NCI-H2107 treated with DMSO at 0.1 percent for 48 hours (cell line): Measurements from ENCODE around the gene ZNF565.
"Not testable (repeated sequence)": the region's sequence is repeated elsewhere in the genome, so short reads cannot be mapped to it uniquely, and the experiment has no call there.

Experiments
- DNase-seq: peaks from one replicate; lab custom pipeline; 2025; ENCODE audit not compliant: unreplicated experiment; lab: John Stamatoyannopoulos, UW

Gene ZNF565

GRCh38 chr19:36214386-36215275 is at the start of gene ZNF565, which contains the start of gene ZNF146:
Gene ZNF565, minus strand, starts transcription at chr19:36214665. Its CDS starts 12,680 bp downstream, at chr19:36201985.
Gene ZNF146, plus strand, starts transcription at chr19:36215106. Its CDS starts 21,335 bp downstream, at chr19:36236441.
- DNase-seq, result peak; percentile 95

GRCh38 chr19:36259211-36259610 is 44.7 kb upstream of the ZNF565 start:
- DNase-seq, result no peak

- no peak for DNase-seq
Observed at GRCh38 chr19:36258028-36258875, 43.8 kb upstream of the ZNF565 start.

- DNase-seq, result no peak
Observed at GRCh38 chr19:36257520-36257876, 43.0 kb upstream of the ZNF565 start.

GRCh38 chr19:36256853-36257519 is 42.5 kb upstream of the ZNF565 start:
- DNase-seq, result no peak

GRCh38 chr19:36256064-36256463 is 41.6 kb upstream of the ZNF565 start:
- no peak for DNase-seq

- no peak for DNase-seq
Observed at GRCh38 chr19:36255316-36255715, 40.9 kb upstream of the ZNF565 start.

- DNase-seq, result no peak
Observed at GRCh38 chr19:36254848-36255247, 40.4 kb upstream of the ZNF565 start.

- no peak for DNase-seq
Observed at GRCh38 chr19:36252047-36252446, 37.6 kb upstream of the ZNF565 start.

- no peak for DNase-seq
Observed at GRCh38 chr19:36246006-36246481, 31.6 kb upstream of the ZNF565 start.

- DNase-seq, result no peak
Observed at GRCh38 chr19:36245210-36246005, 30.9 kb upstream of the ZNF565 start.

GRCh38 chr19:36244066-36244465 is 29.6 kb upstream of the ZNF565 start:
- no peak for DNase-seq

- no peak for DNase-seq
Observed at GRCh38 chr19:36236946-36237310, 22.5 kb upstream of the ZNF565 start.

GRCh38 chr19:36236304-36236945 is 22.0 kb upstream of the ZNF565 start:
- no peak for DNase-seq

- not testable (repeated sequence) for DNase-seq
Observed at GRCh38 chr19:36233626-36234025, 19.2 kb upstream of the ZNF565 start.

GRCh38 chr19:36225219-36225892 is 10.9 kb upstream of the ZNF565 start:
- DNase-seq, result no peak

- DNase-seq, result no peak
Observed at GRCh38 chr19:36222503-36222902, 8.0 kb upstream of the ZNF565 start.

- no peak for DNase-seq
Observed at GRCh38 chr19:36221474-36221873, 7.0 kb upstream of the ZNF565 start.
